Measurements from ENCODE around the gene FBLIM1. TPM values are rescaled to one million over a fixed set of nuclear protein-coding genes. Genes with fewer than 3 reads are reported as not detected.

Gene FBLIM1
- total RNA-seq, 4 donors from 2014 or later: 50.3 to 502 (median 337) TPM

DNA sequence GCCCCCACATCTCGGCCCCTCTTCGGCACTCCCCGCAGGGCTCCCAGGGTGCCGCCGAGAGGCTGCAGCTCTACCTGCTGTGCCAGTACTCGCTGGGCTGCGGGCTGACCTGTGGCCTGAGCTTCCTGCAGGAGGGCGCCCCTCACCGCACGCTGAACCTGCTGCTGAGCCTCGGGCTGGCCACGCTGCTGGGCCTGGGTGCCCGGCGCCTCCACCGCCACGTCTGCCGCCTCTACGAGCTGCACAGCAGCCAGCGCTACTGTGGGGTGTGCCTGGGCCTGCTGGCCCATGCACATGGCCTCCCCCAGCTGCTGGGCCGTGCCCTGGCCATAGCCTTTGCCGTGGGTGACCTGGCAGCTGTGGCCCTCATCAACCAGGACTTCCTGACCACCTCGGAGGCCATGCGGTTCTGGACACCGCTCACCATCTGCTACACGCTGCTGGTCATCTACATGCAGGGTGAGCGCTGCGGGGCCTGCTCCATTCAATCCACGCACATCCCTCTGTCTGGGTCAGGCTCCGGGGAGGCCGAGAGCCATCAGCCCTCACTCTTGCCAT lies 14.4 kb upstream of the FBLIM1 start:
- no peak for TF ChIP-seq POLR2A (IDR thresholded peaks at IDR 0.05)
- TF ChIP-seq CTCF (IDR thresholded peaks at IDR 0.05): no peak
- Histone ChIP-seq H3K4me3 (no peak overlapping the region), H3K36me3 (peaks cover 0 to 2% (median 0%) of the 10 kb centered on the region in 3 donors), H3K4me1 (peaks cover 0 to 17% (median 3%) of the 10 kb centered on the region in 4 donors), H3K27ac (no peak overlapping the region), H3K27me3 (no peaks in the 10 kb centered on the region), H3K9me3 (no peaks in the 10 kb centered on the region)
- no peak for DNase-seq

DNA sequence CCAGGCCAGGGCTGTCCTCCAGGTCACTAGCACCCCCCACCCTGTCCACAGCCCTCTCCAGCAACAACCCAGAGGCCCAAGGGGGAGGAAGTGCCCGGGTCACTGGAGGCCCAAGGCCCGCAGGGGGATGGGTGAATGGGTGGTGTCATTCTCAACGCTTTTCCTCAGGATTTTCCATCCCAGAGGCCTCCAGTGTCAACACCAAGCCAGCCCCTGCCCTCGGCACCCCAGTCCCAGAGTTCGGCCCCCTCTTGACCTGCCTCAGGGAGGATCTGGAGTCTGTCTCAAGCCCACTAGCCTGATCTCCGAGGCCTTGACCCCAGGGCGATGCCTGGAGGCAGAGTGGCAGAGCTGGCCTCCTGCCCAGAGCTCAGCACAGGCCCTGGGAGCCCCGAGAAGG lies 11.2 kb upstream of the FBLIM1 start:
- no peaks in the 10 kb centered on the region for H3K36me3 ChIP-seq
- TF ChIP-seq POLR2A (IDR thresholded peaks at IDR 0.05): no peak
- TF ChIP-seq CTCF (IDR thresholded peaks at IDR 0.05): no peak
- no peak overlapping the region for H3K4me3 ChIP-seq
- no peak overlapping the region for H3K27ac ChIP-seq
- no peaks in the 10 kb centered on the region for H3K9me3 ChIP-seq
- DNase-seq: no peak
- H3K4me1 ChIP-seq: peaks cover 0 to 13% (median 0%) of the 10 kb centered on the region in 4 donors
- H3K27me3 ChIP-seq: no peaks in the 10 kb centered on the region

DNA sequence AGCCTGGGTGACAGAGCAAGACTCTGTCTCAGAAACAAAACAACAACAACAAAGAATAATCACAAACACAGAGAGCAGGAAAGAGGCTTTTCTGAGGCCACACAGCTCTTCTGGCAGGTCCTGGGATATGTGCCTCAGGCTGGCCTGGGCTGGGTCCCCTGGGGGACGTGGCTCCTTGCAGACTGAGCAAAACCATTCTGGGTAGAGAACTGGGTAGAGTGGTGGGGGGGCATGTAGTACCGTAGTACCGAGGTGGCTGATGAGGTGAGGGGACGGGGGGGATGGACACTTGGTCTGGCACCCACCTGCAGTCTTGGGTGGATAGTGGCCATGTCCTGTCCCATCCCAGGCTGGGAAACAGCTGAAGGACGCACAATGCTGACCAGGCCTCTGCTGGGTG lies 10.3 kb upstream of the FBLIM1 start:
- no peaks in the 10 kb centered on the region for H3K27me3 ChIP-seq
- peaks cover 0 to 13% (median 0%) of the 10 kb centered on the region in 4 donors for H3K4me1 ChIP-seq
- H3K36me3 ChIP-seq: no peaks in the 10 kb centered on the region
- no peak overlapping the region for H3K27ac ChIP-seq
- no peak for DNase-seq
- no peak overlapping the region for H3K4me3 ChIP-seq
- TF ChIP-seq CTCF (IDR thresholded peaks at IDR 0.05) (no peak), POLR2A (IDR thresholded peaks at IDR 0.05) (no peak)
- no peaks in the 10 kb centered on the region for H3K9me3 ChIP-seq

- H3K27me3 ChIP-seq: no peaks in the 10 kb centered on the region
- H3K27ac ChIP-seq: no peak overlapping the region
- H3K4me3 ChIP-seq: no peak overlapping the region
Measured at GRCh38 chr1:15748690-15749398, 9.8 kb upstream of the FBLIM1 start.

More at GRCh38 chr1:15748690-15749398, 9.8 kb upstream of the FBLIM1 start:
- no peak for DNase-seq
- TF ChIP-seq POLR2A (IDR thresholded peaks at IDR 0.05) (no peak), CTCF (IDR thresholded peaks at IDR 0.05) (no peak)
- no peaks in the 10 kb centered on the region for H3K36me3 ChIP-seq
- H3K4me1 ChIP-seq: peaks cover 0 to 13% (median 0%) of the 10 kb centered on the region in 4 donors
- no peaks in the 10 kb centered on the region for H3K9me3 ChIP-seq

Data from Peyer's patch (tissue), 4 donors.